ENCODE results near the gene KCNS1.

Gene KCNS1

DNA sequence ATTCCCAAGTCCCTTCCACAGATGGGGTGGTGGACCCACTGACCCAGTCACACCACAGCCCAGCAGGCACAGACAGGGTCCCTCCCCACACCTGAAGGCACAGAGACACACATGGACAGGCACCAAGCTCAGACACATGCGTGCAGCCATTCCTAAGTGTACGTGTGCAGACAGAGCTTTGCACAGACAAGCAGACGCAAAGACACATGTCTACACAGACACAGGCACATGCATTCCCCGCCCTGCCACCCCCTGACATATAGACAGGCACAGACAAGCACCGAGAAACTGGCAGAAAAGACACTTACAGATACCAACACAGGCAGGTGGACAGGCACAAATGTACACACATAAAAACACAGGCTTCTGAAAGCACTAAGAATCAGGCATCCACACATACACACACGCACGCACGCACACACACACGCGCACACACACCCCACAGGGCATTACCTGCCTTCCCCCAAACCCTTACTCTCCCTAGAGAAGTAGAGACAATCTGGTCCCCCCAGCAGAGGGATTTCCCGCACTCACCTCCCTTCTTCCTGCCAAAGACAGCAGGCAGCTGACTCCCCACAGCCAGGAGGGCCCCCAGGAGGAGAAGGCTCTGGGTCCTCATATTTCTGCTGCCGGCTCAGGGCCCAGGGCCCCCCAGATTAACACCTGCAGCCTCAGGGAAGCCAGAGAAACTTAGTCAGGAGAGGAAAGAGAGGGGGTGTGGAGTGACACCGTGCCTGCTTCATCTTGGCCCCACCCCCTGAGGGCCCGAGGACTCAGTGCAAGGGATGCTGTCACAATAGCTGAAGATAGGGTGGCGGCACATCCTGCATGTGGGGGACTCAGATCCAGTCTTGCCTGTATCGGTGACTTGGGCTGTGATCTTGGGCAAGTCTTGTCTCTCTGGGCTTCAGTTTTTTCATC lies 13.8 kb upstream of the KCNS1 start, which contains the start of gene WFDC5:
Gene WFDC5 (minus strand): TSS at position 710 of the 921 bp plus-strand sequence. CDS start 91 bp downstream, at position 619.
- H3K4me3 ChIP-seq (ENCODE audit: low read depth, low read length), result no peak within 1 kb of the TSS
- TF ChIP-seq, protein P1, sequence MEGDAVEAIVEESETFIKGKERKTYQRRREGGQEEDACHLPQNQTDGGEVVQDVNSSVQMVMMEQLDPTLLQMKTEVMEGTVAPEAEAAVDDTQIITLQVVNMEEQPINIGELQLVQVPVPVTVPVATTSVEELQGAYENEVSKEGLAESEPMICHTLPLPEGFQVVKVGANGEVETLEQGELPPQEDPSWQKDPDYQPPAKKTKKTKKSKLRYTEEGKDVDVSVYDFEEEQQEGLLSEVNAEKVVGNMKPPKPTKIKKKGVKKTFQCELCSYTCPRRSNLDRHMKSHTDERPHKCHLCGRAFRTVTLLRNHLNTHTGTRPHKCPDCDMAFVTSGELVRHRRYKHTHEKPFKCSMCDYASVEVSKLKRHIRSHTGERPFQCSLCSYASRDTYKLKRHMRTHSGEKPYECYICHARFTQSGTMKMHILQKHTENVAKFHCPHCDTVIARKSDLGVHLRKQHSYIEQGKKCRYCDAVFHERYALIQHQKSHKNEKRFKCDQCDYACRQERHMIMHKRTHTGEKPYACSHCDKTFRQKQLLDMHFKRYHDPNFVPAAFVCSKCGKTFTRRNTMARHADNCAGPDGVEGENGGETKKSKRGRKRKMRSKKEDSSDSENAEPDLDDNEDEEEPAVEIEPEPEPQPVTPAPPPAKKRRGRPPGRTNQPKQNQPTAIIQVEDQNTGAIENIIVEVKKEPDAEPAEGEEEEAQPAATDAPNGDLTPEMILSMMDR (IDR thresholded peaks at IDR 0.05; ENCODE audit: low read depth, low read length), result no peak

DNA sequence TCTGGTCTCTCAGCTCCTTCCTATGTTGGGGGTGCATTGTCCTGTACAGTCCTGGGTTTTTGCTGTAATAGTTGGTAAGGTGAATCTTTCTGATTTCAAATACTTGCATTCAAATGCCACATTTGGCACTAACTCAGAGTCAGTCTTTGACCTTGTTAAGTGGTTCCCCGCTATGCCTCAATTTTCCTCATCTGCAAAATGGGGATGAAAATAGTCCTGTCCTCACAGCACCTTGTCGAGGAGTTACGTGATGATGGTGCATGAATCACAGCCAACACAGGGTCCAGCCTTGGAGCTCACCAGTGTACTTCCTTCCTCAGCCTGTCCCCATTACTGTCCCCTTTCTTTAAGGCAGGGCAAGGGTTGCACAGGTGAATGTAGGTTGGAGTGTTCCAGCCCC lies 12.9 kb upstream of the KCNS1 start:
- no peak overlapping the region for H3K4me3 ChIP-seq (ENCODE audit: low read depth, low read length)
- TF ChIP-seq, protein P1 (IDR thresholded peaks at IDR 0.05; ENCODE audit: low read depth, low read length), result no peak

DNA sequence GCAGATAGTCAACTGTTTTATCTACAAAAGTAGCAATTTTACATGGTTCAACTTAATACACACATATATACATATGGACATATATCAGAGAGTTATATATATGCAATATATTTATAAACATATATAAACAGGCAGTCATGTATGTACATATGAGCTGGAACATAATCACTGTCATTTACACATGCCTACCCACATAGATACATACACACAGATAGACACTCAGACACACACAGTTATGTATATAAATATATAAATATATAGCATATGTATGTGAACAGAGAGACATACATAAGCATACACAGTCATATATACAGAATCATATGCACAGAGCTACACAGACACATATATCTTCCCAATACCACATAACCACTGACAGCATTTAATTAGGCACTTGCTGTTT lies 11.8 kb upstream of the KCNS1 start:
- TF ChIP-seq, protein P1 (IDR thresholded peaks at IDR 0.05; ENCODE audit: low read depth, low read length), result no peak
- no peak overlapping the region for H3K4me3 ChIP-seq (ENCODE audit: low read depth, low read length)

DNA sequence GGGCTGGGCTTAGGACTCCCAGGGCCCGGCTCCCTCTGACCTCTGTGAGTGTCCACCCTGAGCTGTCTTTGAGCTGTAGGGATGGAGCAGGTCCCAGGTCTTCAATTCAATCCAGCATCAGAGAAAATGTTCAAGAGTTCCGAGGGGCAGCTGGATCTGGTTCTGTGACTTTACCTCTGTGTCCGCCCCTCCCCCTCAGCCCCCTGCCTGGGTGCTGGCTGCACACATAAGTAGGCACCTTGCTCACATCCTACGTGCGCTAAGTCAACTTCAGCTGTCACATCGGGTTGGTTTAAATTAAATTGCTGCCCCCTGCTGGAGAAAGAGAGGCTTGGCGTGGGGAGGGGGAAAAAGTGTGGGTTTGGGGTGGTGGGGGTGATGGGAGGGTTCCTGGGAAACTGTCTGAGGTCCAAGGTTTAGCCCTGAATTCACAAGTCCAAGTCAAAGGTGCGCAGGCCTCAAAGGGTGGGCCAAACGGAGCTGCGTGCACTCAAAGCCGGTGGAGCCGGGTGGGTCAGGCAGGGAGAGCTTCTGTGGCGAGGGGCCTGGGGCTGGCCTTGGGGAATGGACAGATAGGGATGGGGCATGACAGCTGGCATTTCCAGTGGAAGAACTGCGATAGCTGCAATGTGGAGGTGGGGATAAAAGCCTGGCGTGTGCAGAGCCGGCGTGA lies 11.0 kb upstream of the KCNS1 start:
- TF ChIP-seq, protein P1 (IDR thresholded peaks at IDR 0.05; ENCODE audit: low read depth, low read length), result peak; percentile 59

DNA sequence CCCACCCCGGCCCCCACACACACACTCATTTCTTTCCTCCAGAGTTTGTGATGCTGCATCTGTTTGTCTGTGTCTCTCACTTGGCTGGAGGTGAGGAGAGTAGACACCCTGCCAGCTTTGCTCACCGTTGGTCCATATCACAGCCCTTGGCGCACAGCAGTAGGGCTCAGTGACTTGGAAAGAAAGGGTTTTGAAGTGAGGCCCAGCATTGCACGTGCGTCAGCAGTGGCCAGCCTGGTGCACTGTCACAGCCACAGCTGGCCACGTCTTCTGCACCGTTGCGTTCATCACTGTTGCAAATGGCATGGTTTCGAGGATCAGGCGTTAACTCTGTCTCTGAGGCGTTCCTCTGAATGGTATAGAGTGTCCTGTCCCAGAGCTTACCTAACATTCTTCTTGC lies 10.4 kb upstream of the KCNS1 start:
- H3K4me3 ChIP-seq (ENCODE audit: low read depth, low read length), result no peak overlapping the region
- TF ChIP-seq, protein P1 (IDR thresholded peaks at IDR 0.05; ENCODE audit: low read depth, low read length), result no peak

More for the DNA sequence above, 11.0 kb upstream of the KCNS1 start:
- no peak overlapping the region for H3K4me3 ChIP-seq (ENCODE audit: low read depth, low read length)

DNA sequence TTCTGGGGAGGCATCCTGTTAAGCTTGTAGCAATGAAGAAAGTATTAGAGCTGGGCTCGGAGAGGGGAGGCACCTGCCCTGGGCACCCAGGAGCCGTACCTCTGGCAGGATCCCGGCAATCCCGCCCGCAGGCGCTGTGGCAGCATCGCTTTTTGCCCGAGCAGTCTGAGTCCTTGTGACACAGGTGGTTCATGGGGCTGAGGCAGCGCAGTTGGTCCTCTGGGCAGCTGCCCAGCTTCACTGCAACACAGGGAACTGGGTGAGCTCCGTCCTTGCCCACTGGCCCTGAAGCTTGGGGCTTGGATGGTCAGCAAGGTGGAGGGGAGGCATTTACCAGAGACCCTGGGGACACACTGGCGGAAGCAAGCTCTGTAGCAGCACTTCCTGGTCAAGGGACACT lies 9.4 kb upstream of the KCNS1 start:
- TF ChIP-seq, protein P1 (IDR thresholded peaks at IDR 0.05; ENCODE audit: low read depth, low read length), result no peak
- H3K4me3 ChIP-seq (ENCODE audit: low read depth, low read length), result no peak overlapping the region

DNA sequence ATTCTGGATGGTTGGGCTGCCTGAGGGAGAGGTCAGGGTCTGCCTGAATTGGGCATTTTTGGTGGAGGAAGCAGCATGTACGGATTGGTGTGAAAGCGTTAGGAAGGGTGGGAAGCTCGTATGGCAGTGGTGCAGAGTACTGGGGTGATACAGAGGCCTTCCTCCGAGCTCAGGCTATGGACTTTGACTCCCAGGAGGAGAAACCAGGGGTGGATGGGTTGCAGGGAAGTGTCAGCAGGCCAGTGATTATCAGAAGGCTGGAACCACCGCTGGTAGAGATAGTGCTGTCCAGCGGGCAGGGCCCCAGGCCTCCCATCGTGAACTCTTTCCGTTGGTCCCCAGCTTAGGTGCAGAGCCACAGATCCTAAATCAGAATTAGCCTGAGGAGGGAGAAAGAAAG lies 8.7 kb upstream of the KCNS1 start:
- TF ChIP-seq, protein P1 (IDR thresholded peaks at IDR 0.05; ENCODE audit: low read depth, low read length), result no peak
- H3K4me3 ChIP-seq (ENCODE audit: low read depth, low read length), result no peak overlapping the region
